Measurements from ENCODE around the gene PSMC6.

Gene PSMC6

DNA sequence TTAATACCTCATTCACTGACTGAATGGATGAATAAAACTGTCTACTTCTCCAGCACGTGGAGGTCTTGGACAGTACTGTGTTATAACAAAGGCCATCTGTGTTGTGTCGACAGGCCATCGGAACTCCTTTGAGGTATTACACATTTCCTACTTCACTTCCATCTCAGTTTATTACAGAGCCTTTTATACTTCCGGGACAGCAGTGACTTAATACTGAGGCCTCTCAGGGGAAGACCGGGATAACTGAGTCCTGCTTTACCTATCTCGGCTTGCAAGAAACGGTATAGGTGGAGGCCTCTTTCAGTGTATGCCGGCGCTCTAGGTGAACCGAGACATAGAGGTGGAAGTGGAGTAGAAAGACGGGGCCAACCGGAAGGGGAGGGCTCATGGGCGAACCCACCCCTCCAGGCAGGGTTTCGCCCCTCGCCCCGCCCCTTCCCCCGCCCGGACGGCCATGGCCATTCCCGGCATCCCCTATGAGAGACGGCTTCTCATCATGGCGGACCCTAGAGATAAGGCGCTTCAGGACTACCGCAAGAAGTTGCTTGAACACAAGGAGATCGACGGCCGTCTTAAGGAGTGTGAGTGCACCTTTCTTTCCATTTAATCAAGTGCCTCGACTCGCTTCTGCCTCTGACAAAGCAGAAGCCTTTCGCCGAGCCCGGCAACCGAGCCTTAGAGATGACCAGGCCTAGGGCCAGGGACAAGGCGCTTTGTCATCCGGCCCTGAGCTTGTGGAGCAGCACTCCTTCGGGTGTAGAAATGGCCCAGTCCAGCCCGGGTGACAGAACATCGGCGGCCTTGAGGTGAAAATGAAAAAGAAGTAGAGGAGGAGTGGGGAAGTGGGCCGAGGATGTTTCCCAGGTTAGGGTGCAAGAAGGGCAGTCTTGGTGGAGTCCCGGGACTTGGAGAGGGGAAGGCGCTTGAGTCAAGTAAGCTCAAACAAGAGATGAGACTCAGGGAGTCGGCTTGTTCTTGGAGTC, at the start of gene PSMC6:
TSS of gene PSMC6 (plus strand) at position 477 of the 983 bp plus-strand sequence. CDS start at position 497, 20 bp downstream.
- peak; percentile 89 for DNase-seq

DNA sequence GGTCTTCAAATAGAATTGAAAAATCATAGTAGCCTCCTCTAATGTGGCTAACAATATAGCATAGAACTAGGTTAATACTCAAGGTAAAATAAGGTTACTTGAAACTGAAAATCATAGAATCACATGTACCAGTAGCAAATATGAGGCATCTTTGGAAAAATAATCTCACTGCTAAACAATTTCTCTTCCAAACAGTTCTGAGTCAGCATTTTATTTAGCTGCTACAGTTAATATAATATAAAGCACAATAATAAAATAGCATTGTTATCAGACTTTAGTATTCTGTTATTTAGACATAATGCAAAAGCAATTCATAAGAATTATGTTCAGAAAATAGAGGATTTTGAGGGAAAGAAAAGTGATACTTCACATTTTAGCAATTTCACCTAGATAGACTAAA, 46.7 kb upstream of the PSMC6 start:
- no peak for DNase-seq

DNA sequence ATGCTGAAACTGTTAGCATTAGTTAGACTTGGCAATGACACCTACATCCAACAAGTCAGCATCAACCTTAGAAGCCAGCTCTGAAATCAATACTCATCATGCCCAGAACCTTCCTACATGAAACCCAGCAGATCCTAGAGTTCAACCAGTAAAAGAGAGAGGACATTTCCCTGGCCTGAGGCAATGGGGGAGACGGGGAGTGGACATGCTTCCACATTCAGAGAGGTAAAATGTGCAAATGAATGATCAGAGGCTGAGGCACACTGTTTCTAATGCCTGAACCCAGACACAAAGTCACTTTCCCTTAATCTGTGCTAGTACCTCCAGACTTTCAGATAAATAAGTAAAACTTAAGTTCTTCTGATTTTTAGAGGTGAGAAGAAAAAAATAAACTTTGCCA, 46.2 kb upstream of the PSMC6 start:
- no peak for DNase-seq

DNA sequence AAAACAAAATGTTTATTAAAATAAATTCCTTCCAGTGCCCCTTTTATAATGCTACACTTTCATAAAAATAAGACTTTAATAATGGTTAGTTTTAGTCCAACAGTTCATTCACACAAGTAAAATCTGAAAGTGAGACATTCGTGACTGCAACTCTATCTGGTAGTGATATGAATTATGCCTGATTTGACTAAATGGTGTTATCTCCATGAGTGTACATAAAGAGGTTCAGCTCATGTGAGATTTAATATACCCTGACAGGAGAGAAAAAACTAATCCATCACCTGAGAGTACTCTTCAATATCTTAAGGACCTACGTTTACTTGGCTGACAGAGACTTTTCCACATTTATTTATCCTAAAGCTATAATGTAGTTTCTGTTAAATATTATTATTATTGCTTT, 45.7 kb upstream of the PSMC6 start:
- DNase-seq = no peak

DNA sequence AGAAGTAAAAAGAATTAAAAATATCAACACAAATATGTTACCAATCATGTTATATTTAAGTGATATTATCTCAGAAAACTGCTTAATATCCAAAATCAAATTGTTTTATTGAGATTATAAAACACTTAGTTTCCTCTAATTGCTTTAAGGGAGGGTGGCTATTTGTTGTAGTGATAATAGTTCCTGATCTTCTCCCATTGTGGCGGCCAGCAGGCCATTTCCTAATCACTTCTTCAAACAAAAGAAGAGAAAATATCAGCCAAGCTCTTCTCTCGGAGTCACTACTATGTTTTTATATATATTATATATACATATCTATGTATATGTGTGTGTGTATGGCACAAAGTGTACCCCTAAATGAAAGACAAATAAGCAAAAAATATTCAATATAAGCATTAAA, 43.1 kb upstream of the PSMC6 start:
- DNase-seq = no peak

DNA sequence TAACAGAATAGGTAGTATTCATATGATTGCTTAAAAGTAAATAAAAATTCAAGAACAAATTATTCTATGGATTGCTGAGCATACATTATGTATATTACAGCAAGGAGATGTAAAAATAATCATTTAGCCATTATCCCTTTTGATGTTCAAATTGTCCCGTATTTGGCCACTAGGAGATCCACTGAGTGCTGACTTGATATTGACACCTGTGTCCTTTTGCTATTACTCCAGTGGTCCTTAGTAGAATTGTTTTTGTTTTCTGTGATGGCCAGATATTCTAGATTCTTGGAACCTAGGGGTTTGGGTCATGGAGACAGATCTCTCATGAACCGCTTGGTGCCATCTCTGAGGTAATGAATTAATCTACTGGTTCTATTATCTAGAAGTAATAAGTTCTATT, 28.4 kb upstream of the PSMC6 start:
- DNase-seq = no peak

DNA sequence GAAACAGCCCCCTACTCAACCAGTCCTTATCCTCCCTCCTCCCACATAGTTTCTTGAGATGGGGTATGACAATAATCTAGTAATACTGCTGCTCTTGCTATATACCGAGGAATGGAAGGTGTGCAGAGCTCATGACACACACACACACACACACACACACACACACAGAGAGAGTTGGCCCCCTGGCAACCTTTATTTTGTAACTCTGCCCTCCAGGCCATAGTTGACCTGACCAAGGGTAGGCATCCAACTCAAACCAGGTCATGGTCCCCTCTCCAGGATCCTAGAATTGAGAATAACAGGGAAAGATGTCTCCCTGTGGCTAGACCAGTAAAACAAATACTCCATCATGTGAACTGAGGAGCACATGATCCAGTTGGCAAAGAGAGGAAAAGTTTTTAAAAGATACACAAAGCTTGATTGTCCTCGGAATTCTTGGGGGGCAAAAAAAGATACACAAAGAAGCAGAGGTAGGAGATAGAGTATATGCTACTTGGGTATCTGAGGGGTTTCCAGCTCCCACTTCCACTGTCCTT, 22.9 kb upstream of the PSMC6 start:
- DNase-seq = no peak

DNA sequence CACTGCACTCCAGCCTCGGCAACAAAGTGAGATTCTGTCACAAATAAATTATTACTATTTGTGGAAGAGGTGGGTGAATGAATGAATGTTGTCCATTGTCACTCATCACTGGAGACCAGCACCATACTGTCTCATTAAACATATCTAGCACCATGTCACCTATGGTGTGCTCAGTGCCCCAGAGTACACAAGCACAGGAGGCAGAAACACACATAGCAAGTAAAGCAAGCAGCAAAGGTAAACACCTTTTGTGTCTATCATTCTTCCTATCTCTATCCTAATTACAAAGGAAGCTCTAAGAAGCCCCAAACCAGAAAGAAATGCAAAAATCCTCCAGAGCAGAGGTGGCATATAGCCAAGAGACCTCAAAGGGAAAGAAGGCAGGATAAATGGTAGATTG, 20.8 kb upstream of the PSMC6 start:
- DNase-seq = no peak

DNA sequence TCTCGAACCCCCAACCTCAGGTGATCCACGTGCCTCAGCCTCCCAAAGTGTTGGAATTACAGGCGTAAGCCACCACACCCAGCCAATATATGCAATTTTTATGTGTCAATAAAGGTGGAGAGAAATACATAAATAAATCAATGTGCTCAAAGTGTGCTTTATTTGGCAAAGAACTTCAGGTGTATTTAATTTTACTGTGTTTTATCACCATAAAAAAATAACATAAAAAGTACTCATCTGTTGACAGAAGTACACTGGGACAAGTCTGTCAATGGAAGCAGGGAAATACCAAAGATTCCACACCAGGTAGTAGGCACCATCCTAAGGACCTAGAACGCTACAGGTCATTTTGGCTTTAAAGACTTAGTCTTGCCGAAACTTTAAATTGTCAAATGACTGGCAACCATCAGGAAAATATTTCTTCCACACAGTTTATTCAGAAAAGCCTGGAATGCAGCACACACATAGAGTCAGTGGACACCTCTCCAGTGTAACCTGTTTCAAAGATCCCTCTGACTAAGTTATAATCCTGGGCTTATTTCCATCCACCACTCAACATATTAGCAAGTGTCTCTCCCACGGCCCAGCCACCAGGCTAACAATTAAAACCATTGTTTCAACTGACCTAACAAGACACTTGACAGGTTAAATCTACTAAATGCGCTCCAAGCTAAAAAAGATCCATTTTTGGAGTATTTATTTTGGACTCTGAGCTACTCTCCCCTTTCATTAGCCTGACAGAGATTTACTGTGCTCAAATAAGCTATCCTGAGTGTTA, 15.8 kb upstream of the PSMC6 start:
- DNase-seq = no peak

DNA sequence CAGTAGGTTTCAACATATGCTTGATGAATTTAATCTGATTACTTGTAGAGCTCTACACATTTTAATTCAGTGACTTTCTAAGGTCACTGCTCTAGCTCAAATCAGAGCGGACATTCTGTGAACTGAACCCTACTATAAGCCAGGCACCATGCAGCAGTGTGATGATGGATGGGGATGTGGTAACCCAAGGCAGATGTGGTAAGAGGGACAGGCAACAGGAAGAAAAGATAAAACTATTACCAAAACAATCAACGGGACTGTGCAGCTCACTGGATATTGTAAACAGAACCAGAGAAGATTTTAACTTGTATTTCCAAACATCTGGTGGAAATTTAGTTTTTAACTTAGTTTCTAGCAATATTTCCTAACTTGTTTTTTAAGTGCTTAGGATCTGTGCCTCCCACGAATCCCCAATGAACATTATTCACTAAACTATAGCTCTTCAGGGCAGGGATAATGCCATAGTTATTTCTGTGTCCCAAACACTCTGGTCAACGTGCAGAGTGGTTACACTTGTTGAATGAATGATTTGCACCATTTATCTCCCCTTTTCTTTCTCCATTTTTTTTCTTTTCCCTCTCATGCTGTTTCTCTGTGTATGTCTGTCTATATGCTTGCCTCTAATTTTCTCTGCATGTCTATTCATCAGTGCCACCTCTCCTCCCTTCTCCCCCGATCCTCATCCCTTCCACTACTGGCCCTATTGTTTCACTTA, 14.6 kb upstream of the PSMC6 start:
- no peak for DNase-seq

DNA sequence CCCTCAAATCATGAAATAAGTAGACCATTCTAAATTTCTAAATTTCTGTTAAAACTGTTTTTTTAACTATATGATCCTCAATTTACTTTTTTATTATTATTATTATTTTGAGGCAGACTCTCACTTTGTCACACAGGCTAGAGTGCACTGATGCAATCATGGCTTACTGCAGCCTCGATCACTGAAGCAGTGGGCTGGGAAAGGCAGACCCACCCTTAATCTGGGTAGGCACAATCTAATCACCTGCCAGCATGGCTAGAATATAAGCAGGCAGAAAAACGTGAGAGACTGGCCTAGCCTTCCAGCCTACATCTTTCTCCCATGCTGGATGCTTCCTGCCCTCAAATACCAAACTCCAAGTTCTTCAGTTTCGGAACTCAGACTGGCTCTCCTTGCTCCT, 14.0 kb upstream of the PSMC6 start:
- no peak for DNase-seq

DNA sequence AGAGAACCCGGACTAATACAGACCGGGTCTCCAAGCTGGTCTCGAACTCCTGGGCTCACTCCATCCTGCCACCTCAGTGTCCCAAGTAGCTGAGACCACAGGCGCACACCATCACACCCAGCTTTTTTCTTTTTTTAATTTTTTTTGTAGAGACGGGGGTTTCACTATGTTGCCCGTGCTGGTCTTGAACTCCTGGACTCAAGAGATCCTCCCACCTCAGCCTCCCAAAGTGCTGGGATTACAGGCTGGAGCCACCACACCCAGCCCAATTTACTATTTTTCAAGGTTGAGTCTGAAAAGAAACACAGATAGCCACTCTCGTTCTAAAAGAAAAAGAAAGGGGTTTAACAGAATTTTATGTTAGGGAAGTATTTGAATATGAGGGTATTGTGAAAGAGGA, 13.5 kb upstream of the PSMC6 start:
- no peak for DNase-seq

DNA sequence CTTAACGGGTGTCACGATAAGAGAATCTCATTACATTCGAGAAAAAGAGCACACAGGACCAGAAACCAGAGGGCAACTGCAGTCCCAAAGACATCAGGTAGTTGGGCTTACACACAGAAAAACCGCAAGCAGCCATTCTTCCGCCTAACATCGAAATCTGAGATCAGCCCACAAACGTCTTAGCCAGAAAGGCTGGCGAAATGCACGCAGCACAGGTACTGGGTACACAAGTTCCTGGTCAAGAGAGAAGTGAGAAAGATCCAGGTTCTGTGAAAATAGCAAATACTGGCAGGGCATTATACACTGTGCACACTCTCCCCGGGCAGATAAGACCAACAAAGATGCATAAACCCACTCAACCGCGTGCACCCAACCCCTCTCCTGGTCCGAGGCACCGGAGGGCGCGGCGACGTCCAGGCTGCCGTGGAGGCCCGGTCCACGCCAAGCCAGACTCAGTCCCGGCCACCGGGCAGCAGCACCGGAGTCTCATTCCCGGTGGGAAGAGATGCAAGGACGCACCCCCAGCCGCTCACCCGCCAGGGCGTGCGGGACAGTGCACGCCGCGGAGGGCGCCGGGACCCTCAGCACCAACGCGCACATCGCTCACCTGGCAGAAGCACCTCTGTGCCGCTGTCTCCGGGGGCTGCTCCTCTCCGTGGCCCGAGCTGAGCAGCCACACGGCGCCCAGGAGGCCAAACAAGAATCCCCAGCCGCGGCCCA, 12.1 kb upstream of the PSMC6 start:
- peak; percentile 45 for DNase-seq

DNA sequence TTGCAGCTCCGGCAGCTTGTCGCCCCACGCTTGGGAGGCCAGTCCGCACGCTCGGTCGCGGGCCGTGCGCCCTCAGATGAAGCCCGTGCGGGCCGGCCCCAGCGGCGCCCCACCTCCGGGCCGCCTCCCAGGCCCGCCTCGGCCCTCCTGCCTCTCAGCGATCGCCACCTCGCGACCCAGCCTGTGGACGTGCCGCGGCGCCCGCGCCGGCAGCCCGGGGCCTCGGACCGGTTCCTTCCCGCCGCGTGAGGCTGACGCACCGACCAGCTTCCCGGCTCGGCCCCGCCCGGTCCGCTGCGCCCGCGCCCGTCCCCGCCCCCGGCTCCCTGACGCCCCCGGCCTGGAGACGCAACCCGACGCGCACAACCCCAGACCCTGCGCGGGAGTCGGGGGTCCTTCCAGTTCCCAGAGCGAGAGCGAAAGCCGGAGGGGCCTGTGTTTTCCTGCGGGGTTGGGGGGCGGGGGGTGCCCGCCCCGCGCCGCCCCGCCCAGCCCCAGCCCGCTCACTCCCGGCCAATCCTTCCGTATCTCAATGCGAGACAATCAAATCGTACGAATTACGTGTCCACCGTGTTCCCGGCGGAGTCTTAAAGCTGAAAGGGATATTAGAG, 11.4 kb upstream of the PSMC6 start, which contains the start of gene ERO1A:
TSS of gene ERO1A (minus strand) at position 78 of the 611 bp plus-strand sequence. CDS start at position 1, 77 bp downstream.
- peak; percentile 75 for DNase-seq

DNA sequence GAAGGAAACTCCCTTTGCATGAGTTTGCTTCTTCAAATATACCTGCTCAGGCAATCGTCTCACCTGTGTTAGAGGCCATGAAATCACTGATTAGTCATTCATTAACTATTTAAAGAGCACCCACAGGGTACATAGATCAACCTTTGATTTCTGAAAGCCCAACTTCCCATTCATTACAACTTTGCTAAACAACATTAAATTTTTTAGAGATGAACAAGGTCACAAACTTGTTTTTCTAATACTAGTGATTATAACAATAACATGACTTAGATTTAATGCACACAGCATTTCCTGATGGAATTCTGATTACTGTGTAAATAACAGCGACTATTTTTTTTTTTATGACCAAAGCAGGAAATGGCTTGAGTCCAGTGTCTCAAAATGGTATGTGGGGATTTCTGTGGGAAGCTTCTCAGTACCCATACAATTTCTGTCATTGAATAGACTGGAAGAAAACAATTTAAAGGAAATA, 6.3 kb upstream of the PSMC6 start:
- DNase-seq = no peak

DNA sequence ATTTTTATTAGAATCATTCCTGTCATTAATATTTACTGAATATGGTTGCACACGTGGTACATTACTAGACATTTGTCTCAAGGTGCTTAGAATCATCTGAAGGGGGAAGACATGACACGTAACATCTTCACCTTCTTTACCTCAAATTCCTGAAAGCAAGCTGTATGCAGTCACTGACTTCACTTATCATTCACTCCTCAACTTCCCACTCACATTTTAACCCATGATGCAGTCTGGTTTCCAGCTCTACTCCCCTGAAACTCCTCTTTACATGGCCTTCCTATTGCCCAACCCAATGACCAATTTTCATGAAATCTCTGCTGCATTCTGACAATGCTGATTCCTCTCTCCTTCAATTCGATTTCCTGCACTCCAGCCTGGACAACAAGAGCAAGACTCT, 5.8 kb upstream of the PSMC6 start:
- DNase-seq = no peak

DNA sequence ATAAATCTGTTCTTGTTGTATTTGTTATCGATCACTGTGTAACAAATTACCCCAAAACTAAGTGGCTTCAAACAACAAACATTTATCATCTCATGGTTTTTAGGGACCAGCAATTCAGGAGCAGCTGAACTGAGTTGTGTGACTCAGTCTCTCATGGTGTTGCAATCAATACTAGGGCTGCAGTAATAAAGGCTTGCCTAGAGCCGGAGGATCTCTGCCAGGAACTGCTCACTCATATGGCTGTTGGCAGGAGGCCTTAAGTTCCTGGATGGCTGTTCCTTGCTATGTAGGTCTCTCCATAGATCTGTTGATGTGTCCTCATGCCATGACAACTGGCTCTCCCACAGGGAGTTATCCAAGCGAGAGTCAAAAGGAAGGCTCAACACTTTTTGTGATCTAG, 3.8 kb upstream of the PSMC6 start:
- DNase-seq = no peak

DNA sequence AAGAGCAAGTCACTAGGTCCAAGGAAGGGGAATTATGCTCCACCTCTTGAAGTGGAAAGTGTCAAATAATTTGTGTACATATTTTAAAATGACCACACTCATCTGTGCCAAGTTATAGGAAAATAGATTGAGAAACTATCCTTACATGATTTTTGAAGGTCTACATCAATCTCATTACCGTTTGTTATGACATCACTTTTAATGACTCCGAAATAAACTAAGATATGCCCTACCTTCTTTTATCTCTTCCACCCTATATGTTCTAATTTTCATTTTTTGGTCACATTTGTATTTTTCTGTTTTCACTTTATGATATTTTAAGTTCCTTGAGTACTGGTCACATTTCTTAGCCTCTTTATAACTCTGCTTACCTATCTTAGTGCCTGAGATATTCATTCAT, 3.3 kb upstream of the PSMC6 start:
- no peak for DNase-seq

DNA sequence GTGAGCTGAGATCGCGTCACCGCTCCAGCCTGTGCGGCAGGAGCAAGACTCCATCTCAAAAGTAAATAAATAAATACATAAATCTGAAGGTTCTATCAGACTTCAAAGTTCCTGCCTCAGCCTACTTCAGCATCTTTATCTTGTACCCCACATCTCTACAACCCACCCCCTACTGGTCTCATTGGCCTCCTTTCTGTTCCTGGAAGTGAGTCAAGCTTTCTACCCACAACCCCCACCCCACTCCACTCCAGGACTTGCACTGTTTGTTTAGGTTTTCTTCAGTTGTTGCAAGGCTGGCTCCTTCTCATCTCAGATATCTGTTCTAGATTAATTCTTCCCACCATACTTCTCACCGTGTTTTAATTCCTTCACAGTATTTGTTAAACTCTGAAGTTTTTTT, 714 bp upstream of the PSMC6 start:
- DNase-seq = no peak

DNA sequence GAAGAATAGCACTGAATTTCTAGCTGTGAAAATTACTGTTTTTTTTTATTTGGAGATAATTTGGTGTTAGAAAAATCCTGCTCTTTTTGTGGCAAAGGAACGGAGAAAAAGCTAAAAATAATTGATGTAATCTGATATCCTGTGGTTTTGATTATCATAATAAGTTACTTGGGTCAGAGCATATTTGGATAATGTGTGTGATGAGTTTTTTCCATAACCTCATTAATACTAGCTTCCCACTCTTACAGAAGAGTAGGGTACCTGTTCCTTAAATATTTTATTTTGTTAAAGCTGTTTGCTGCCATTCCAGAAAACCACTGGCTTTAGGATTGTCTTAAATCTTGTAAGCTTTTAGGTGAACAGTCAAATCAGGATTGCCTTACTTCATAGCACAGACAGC, 4.7 kb downstream of the PSMC6 start:
- DNase-seq = no peak

DNA sequence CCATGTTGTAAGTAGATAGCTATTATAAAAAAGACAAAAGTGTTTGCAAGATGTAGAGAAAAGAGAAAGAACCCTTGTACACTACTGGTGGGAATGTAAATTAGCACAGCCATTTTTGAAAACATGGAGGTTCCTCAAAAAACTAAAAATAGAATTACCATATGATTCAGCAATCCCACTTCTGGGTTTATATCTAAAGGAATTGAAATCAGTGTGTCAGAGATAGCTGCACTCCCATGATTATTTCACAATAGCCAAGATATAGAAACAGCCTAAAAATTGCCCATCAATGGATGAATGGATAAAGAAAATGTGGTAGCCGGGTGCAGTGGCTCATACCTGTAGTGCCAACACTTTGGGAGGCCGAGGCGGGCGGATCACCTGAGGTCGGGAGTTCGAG, 9.2 kb downstream of the PSMC6 start:
- DNase-seq = no peak
